Stimulated activated CD8-positive, alpha-beta memory T cell treated with anti-CD3 and anti-CD28 coated beads, Interleukin-7, amount 100 ng/mL, for 48 hours (primary cell): Measurements from ENCODE around the gene NCOR2.
A peak's percentile ranks its signal among the peaks of the same experiment; 100 is the strongest.
"Not testable (repeated sequence)": the region's sequence is repeated elsewhere in the genome, so short reads cannot be mapped to it uniquely, and the experiment has no call there.

Experiments
- DNase-seq, 2 donors: peaks; one replicate each; pipeline ENCODE4 v3.0.0-alpha.2; 2020; ENCODE audit warnings: low read depth in 1 of 2; ENCODE audit errors: extremely low read depth in 1 of 2

Gene NCOR2

GRCh38 chr12:124601706-124602105 lies 34.3 kb upstream of the NCOR2 start:
- DNase-seq: no peak

GRCh38 chr12:124599074-124599999 lies 31.9 kb upstream of the NCOR2 start:
- DNase-seq: peak in 1 of 2 donors; percentile 32

GRCh38 chr12:124597041-124597440 lies 29.6 kb upstream of the NCOR2 start:
- no peak for DNase-seq

GRCh38 chr12:124595444-124595843 lies 28.0 kb upstream of the NCOR2 start:
- DNase-seq: no peak

GRCh38 chr12:124594851-124595250 lies 27.4 kb upstream of the NCOR2 start:
- DNase-seq: no peak

GRCh38 chr12:124593851-124594401 lies 26.5 kb upstream of the NCOR2 start:
- DNase-seq: no peak

- no peak for DNase-seq
Observed at GRCh38 chr12:124593176-124593575, 25.8 kb upstream of the NCOR2 start.

- DNase-seq: no peak
Observed at GRCh38 chr12:124592481-124593160, 25.2 kb upstream of the NCOR2 start.

GRCh38 chr12:124592050-124592449 lies 24.6 kb upstream of the NCOR2 start:
- DNase-seq: no peak

- DNase-seq: no peak
Observed at GRCh38 chr12:124590447-124590846, 23.0 kb upstream of the NCOR2 start.

- DNase-seq: no peak
Observed at GRCh38 chr12:124588751-124589267, 21.4 kb upstream of the NCOR2 start.

- no peak for DNase-seq
Observed at GRCh38 chr12:124588018-124588634, 20.7 kb upstream of the NCOR2 start.

- DNase-seq: no peak
Observed at GRCh38 chr12:124586756-124587155, 19.3 kb upstream of the NCOR2 start.

GRCh38 chr12:124584494-124584893 lies 17.1 kb upstream of the NCOR2 start:
- DNase-seq: not testable (repeated sequence)

- DNase-seq: no peak
Observed at GRCh38 chr12:124583854-124584253, 16.4 kb upstream of the NCOR2 start.

GRCh38 chr12:124582108-124582424 lies 14.7 kb upstream of the NCOR2 start:
- no peak for DNase-seq

GRCh38 chr12:124581307-124582107 lies 14.1 kb upstream of the NCOR2 start:
- no peak for DNase-seq

GRCh38 chr12:124579921-124580517 lies 12.6 kb upstream of the NCOR2 start:
- DNase-seq: no peak

- DNase-seq: no peak
Observed at GRCh38 chr12:124578854-124579253, 11.4 kb upstream of the NCOR2 start.

- no peak for DNase-seq
Observed at GRCh38 chr12:124578445-124578844, 11.0 kb upstream of the NCOR2 start.
